H54 (cell line): ENCODE results near the gene OR5B3.

Source experiments
- DNase-seq: peaks from one replicate; pipeline ENCODE4 v3.0.0; 2011; ENCODE audit warnings: low spot score, mixed read lengths; ENCODE audit not compliant: insufficient read length
- FAIRE-seq: peaks from 3 replicates; lab custom pipeline; 2011; peaks lifted over from hg19 to GRCh38; lab: Jason Lieb, UNC
- POLR2A ChIP-seq: IDR thresholded peaks from 2 replicates; pipeline ENCODE4 v1.6.1; 2011; ENCODE audit warnings: low read depth, mild to moderate bottlenecking, low read length

The OR5B3 gene

DNA sequence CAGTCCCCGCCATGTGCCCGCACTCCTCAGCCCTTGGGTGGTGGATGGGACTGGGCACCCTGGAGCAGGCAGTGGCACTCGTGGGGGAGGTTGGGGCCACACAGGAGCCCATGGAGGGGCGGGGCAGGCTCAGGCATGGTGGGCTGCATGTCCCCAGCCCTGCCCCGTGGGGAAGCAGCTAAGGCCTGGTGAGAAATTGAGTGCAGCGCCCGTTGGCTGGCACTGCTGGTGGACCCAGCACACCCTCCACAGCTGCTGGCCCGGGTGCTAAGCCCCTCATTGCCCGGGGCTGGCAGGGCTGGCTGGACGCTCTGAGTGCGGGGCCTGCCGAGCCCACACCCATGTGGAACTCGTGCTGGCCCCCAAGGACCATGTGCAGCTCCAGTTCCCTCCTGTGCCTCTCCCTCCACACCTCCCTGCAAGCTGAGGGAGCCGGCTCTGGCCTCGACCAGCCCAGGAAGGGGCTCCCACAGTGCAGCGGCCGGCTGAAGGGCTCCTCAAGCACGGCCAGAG, 16.1 kb downstream of the OR5B3 start:
- DNase-seq = no peak
- TF ChIP-seq POLR2A = no peak
- no peak for FAIRE-seq

DNA sequence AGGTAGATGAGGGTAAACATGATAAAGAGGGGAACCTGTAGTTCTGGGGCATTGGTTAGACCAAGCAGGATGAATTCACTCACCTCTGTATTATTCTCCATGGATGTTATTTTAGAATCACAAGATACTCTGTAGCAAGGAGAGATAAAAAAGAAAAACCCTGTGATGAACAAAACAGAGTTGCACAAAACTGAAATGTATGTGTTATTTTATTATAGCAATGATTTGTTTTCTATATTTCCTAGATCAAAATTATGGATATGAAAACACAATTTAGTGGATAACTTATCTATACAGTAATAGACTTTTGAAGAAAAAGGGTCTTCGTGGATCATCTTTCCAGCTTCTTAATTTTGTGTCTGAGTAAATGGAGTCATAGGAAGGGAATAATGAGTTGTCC, 47.7 kb downstream of the OR5B3 start, which contains the start of gene OR5B17:
Gene OR5B17, minus strand, starts transcription at position 101 of the 400 bp plus-strand sequence. Its CDS starts 0 bp downstream, at position 101.
- TF ChIP-seq POLR2A = no peak
- FAIRE-seq (no peak), DNase-seq (no peak)

DNA sequence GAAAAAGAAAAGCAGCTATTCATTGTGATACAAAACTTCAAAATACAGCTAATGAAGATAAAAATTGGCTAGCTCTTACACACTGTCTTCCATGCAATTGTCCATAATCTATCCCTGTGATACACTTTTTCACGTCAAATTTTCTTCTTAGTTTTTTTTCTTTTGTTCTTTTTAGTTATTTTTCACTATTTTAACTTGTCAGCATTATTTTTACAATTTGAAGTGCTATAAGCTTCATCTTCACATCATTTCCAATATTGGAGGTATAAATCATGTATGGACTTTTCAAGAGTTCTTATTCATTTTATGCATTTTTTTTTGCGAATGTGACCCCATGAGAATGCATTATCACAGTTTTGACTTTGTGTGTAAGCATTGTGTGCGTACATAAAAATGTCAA, 51.9 kb downstream of the OR5B3 start:
- TF ChIP-seq POLR2A = no peak

More for the DNA sequence above, 51.9 kb downstream of the OR5B3 start:
- DNase-seq (no peak), FAIRE-seq (no peak)
